Endothelial cell of umbilical vein (primary cell): ENCODE data around the gene CDH2. TPM values are rescaled to one million over a fixed set of nuclear protein-coding genes. Genes with fewer than 3 reads are reported as not detected.

Source experiments
- BruUV-seq: library from RNA; stranded (reverse); fragments of 400-500 nt; replicated peaks from 2 replicates; lab custom pipeline; 2021; lab: Mats Ljungman, UMichigan
- CTCF ChIA-PET: fragments of 300-600, 350-600 bp; sonication (Branson Sonifier 250); formaldehyde crosslinking; loops from one replicate; lab custom pipeline; 2021; ENCODE audit warnings: antibody characterized with exemption, inconsistent platforms; lab: Charles Lee
- POLR2A ChIA-PET: fragments of 300-600, 350-600 bp; sonication (Branson Sonifier 250); formaldehyde crosslinking; loops from one replicate; lab custom pipeline; 2021; ENCODE audit warnings: antibody characterized with exemption, inconsistent platforms; lab: Charles Lee
- DNase-seq: peaks from one replicate; pipeline ENCODE4 v3.0.0-alpha.2; 2011; ENCODE audit warnings: low read depth, low spot score
- FAIRE-seq: peaks from 2 replicates; lab custom pipeline; 2011; peaks lifted over from hg19 to GRCh38; lab: Jason Lieb, UNC
- H2AFZ ChIP-seq: 2 replicates; pipeline ENCODE4 v1.6.0; 2012; ENCODE audit warnings: low read depth, low read length, control low read depth, inconsistent platforms
- H3K27ac ChIP-seq: 2 replicates; pipeline ENCODE4 v1.5.1; 2011; ENCODE audit warnings: low read depth, mild to moderate bottlenecking, control low read depth, low read length, moderate library complexity; ENCODE audit not compliant: insufficient read depth
- H3K27me3 ChIP-seq, 2 experiments: 2 replicates each; pipeline versions ENCODE4 v1.6.0 to v1.6.1; 2011; ENCODE audit warnings: low read length in 2 of 2, mixed read lengths in 1 of 2; ENCODE audit not compliant: control insufficient read depth in 2 of 2, insufficient read depth in 2 of 2
- H3K36me3 ChIP-seq, 2 experiments: 2 replicates in 1 of 2; 3 replicates in 1 of 2; pipeline ENCODE4 v1.5.1; 2011; ENCODE audit warnings: low read length in 2 of 2, mild to moderate bottlenecking in 1 of 2, moderate library complexity in 1 of 2; ENCODE audit not compliant: control insufficient read depth in 2 of 2, insufficient read depth in 2 of 2; ENCODE audit errors: extremely low read depth in 1 of 2
- H3K4me1 ChIP-seq: 3 replicates; pipeline ENCODE4 v1.5.1; 2011; ENCODE audit warnings: mild to moderate bottlenecking, low read length; ENCODE audit not compliant: control insufficient read depth, insufficient read depth; ENCODE audit errors: extremely low read depth
- H3K4me2 ChIP-seq: 2 replicates; pipeline ENCODE4 v1.6.1; 2011; ENCODE audit warnings: low read length, control low read depth, mixed read lengths; ENCODE audit not compliant: insufficient read depth
- H3K4me3 ChIP-seq, 3 experiments: fragments of 200-600 bp in 1 of 3; sonication (generic), shearing (Covaris generic) in 1 of 3; replicated peaks in 1 of 3; 2 replicates each; pipeline ENCODE4 v1.5.1; 2011 to 2016; ENCODE audit warnings: control low read depth in 3 of 3, low read length in 3 of 3, mild to moderate bottlenecking in 2 of 3, inconsistent platforms in 1 of 3, low read depth in 1 of 3, moderate library complexity in 1 of 3; ENCODE audit not compliant: insufficient read depth in 1 of 3
- H3K79me2 ChIP-seq: 2 replicates; pipeline ENCODE4 v1.6.0; 2012; ENCODE audit warnings: low read length, inconsistent platforms; ENCODE audit not compliant: control insufficient read depth, insufficient read depth
- H3K9ac ChIP-seq: replicated peaks from 2 replicates; pipeline ENCODE3; 2011; ENCODE audit warnings: low read length, control low read depth; ENCODE audit not compliant: insufficient read depth; ENCODE audit errors: extremely low read depth
- H3K9me1 ChIP-seq: replicated peaks from 3 replicates; pipeline ENCODE4 v1.6.0; 2011; ENCODE audit warnings: mild to moderate bottlenecking, low read length; ENCODE audit not compliant: control insufficient read depth, insufficient read depth; ENCODE audit errors: extremely low read depth
- H3K9me3 ChIP-seq: replicated peaks from 2 replicates; pipeline ENCODE4 v1.5.1; 2012; ENCODE audit warnings: low read length, inconsistent platforms; ENCODE audit not compliant: control insufficient read depth, insufficient read depth
- H4K20me1 ChIP-seq: replicated peaks from 2 replicates; pipeline ENCODE3; 2011; ENCODE audit warnings: mild to moderate bottlenecking, low read length; ENCODE audit not compliant: control insufficient read depth, insufficient read depth; ENCODE audit errors: extremely low read depth
- EZH2 ChIP-seq: IDR thresholded peaks from 2 replicates; pipeline ENCODE4 v1.6.1; 2012; ENCODE audit warnings: borderline replicate concordance, low read depth, mild to moderate bottlenecking, moderate library complexity, low read length, inconsistent platforms; ENCODE audit not compliant: severe bottlenecking
- FOS ChIP-seq: IDR thresholded peaks from 2 replicates; pipeline ENCODE4 v1.6.1; 2011; ENCODE audit warnings: mild to moderate bottlenecking, low read length, moderate library complexity, borderline replicate concordance; ENCODE audit not compliant: insufficient read depth
- GATA2 ChIP-seq: IDR thresholded peaks from 2 replicates; pipeline ENCODE4 v1.7.0; 2011; ENCODE audit warnings: low read depth, mild to moderate bottlenecking, moderate library complexity, mixed read lengths, low read length; ENCODE audit not compliant: insufficient read length, insufficient read depth
- JUN ChIP-seq: IDR thresholded peaks from 2 replicates; pipeline ENCODE4 v1.6.1; 2011; ENCODE audit warnings: borderline replicate concordance, low read depth; ENCODE audit not compliant: insufficient read length, insufficient read depth
- MAX ChIP-seq: IDR thresholded peaks from 2 replicates; pipeline ENCODE4 v1.6.1; 2011; ENCODE audit not compliant: insufficient read depth, insufficient read length
- MYC ChIP-seq: IDR thresholded peaks from one replicate; pipeline ENCODE4 v1.6.1; 2011; ENCODE audit warnings: mild to moderate bottlenecking, low read depth, low read length
- POLR2A ChIP-seq: IDR thresholded peaks from 2 replicates; pipeline ENCODE4 v1.6.1; 2012; ENCODE audit warnings: low read depth, mild to moderate bottlenecking, control low read depth, low read length
- POLR2AphosphoS5 ChIP-seq: IDR thresholded peaks from 2 replicates; pipeline ENCODE4 v1.6.1; 2012; ENCODE audit warnings: low read depth, mild to moderate bottlenecking, control low read depth, low read length, moderate library complexity; ENCODE audit not compliant: insufficient read depth
- dilution Hi-C: fragments of 300-500 bp; cut with MboI; formaldehyde crosslinking; loops from one replicate; pipeline ENCODE4 v1.15.0; 2019; ENCODE audit warnings: low sequenced_read_pairs; ENCODE audit not compliant: extremely low pct_ligation_motif_present
- intact Hi-C: fragments of 100-400 bp; cut with micrococcal nuclease; formaldehyde crosslinking; loops from one replicate; pipeline ENCODE4 v1.10.0; 2022
- polyA plus RNA-seq, 4 experiments: library from polyadenylated mRNA; depleted of rRNA in 3 of 4; stranded (reverse) in 3 of 4; unstranded in 1 of 4; fragments of >200 nt; gene quantifications; 2 replicates each; pipeline versions ENCODE4 v1.2.1 to v1.2.3, GENCODE V29; 2011 to 2012; ENCODE audit warnings: missing spikeins in 1 of 4
- total RNA-seq: library from RNA; stranded (reverse); gene quantifications from 2 replicates; pipeline ENCODE4 v1.2.3, GENCODE V29; 2021
- TF ChIP-seq, protein P1 (sequence below), 2 donors: IDR thresholded peaks; 1 replicate in 1 of 2; 2 replicates in 1 of 2; pipeline ENCODE4 v1.5.1; 2011; ENCODE audit warnings: low read length in 2 of 2, mild to moderate bottlenecking in 2 of 2, moderate library complexity in 2 of 2, control low read depth in 1 of 2, inconsistent platforms in 1 of 2, low read depth in 1 of 2; ENCODE audit not compliant: insufficient read depth in 1 of 2; ENCODE audit errors: extremely low read depth in 1 of 2

The CDH2 gene
- total and polyA plus RNA-seq, 2 donors (not counting 3 experiments of a cell fraction or from before 2014, with no cell fraction given): 37.6 to 59.5 TPM

DNA sequence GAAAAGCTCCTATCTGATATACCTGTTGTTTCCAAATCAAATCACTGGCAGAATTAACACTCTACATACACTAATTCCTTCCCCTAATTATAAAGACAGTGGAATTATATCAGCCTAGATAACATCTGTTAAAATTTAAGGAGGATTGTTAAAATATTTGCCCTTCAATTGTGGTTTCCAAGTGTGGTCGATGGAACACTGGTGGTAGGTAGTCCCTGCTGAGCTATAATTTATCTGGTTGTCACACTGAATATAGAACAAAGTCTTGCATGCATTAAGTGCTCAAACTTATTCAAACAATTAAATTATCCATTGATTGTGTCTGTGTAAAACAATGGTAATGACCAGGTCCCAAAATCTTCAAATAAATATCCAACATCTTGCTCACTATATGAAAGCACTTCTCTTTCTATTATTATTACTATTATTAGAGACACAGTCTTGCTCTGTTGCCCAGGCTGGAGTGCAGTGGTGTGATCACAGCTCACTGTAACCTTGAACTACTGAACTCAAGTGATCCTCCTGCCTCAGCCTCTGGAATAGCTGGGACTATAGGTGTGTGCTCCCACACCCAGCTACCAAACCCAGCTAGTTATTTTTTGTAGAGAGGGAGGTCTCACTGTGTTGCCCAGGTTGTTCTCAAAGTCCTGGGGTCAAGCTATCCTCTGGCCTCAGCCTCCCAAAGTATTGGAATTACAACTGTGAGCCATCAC is 12.0 kb downstream of the CDH2 start:
- DNase-seq (no peak), FAIRE-seq (no peak)
- no TSS peak for BruUV-seq
- no peaks in the 10 kb centered on the region for H3K36me3 ChIP-seq
- H3K27me3 ChIP-seq: no peaks in the 10 kb centered on the region
- ChIA-PET CTCF (interaction anchor here (0.8 kb wide), 1 partner anchor 112 kb away, joined by 3 read pairs; no protein-coding TSS in a partner anchor), POLR2A (no interaction called here)
- TF ChIP-seq, protein P1, sequence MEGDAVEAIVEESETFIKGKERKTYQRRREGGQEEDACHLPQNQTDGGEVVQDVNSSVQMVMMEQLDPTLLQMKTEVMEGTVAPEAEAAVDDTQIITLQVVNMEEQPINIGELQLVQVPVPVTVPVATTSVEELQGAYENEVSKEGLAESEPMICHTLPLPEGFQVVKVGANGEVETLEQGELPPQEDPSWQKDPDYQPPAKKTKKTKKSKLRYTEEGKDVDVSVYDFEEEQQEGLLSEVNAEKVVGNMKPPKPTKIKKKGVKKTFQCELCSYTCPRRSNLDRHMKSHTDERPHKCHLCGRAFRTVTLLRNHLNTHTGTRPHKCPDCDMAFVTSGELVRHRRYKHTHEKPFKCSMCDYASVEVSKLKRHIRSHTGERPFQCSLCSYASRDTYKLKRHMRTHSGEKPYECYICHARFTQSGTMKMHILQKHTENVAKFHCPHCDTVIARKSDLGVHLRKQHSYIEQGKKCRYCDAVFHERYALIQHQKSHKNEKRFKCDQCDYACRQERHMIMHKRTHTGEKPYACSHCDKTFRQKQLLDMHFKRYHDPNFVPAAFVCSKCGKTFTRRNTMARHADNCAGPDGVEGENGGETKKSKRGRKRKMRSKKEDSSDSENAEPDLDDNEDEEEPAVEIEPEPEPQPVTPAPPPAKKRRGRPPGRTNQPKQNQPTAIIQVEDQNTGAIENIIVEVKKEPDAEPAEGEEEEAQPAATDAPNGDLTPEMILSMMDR (IDR thresholded peaks at IDR 0.05; ENCODE audit: extremely low read depth in 1 of 2, insufficient read depth in 1 of 2, low read depth in 1 of 2, low read length in 2 of 2): no peak
- TF ChIP-seq POLR2AphosphoS5 (no peak), JUN (no peak), MYC (no peak), MAX (no peak), POLR2A (no peak), EZH2 (no peak), FOS (no peak), GATA2 (no peak)
- H3K9me1 ChIP-seq: no peaks in the 10 kb centered on the region
- H3K4me1 ChIP-seq: no peaks in the 10 kb centered on the region
- no peak overlapping the region for H3K27ac ChIP-seq
- H2AFZ ChIP-seq: no peak overlapping the region
- no peak overlapping the region for H3K4me3 ChIP-seq
- intact Hi-C loops (no loop called here), dilution Hi-C loops (no loop called here)
- H4K20me1 ChIP-seq: no peaks in the 10 kb centered on the region
- H3K9ac ChIP-seq: no peak overlapping the region
- no peak overlapping the region for H3K4me2 ChIP-seq
- H3K79me2 ChIP-seq: peaks cover 68% of the 10 kb centered on the region
- H3K9me3 ChIP-seq: no peaks in the 10 kb centered on the region
